ENCODE results near the gene ELMO2. TPM values are rescaled to one million over a fixed set of nuclear protein-coding genes. Genes with fewer than 3 reads are reported as not detected.

Gene ELMO2
- total and polyA plus RNA-seq, 2 of the 4 experiments (the other 2 are of a cell fraction) = 29.2 to 52.7 TPM

DNA sequence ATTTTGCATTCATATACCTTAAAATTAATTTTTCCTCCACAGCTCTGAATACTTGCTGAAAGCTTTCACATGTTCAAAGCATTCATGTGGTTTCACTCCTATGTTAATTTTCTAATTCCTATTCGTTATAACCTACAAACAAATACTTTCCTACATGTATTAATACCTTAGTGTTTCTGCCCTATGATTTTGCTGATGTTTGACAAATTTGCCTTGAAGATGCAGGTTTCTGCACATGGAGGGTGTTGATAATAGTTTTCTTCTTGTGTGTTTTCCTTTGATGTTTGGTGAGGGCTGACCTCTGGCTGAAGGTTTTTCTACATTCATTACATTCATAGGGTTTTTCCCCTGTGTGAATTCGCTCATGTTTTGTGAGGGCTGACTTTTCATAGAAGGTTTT lies 49.3 kb upstream of the ELMO2 start:
- intact Hi-C loops (cut with micrococcal nuclease) = no loop called here
- H4K91ac ChIP-seq (ENCODE audit: insufficient read depth, low read depth, low read length) = no peak overlapping the region
- no peak overlapping the region for H3K4me2 ChIP-seq (ENCODE audit: low read depth, low read length)
- BruUV-seq (replicated peaks) = no TSS peak
- no peak overlapping the region for H2BK15ac ChIP-seq (ENCODE audit: low read depth, low read length)
- no peak overlapping the region for H2BK120ac ChIP-seq (ENCODE audit: low read depth, low read length)
- no peak overlapping the region for H2AK5ac ChIP-seq (ENCODE audit: low read depth, low read length)
- H4K20me1 ChIP-seq (ENCODE audit: insufficient read depth, low read length) = no peaks in the 10 kb centered on the region
- in situ Hi-C loops (cut with MboI; ENCODE audit: low sequenced_read_pairs) = no loop called here
- no peak overlapping the region for H2BK20ac ChIP-seq (ENCODE audit: low read depth, low read length)
- no peak overlapping the region for H2BK5ac ChIP-seq (ENCODE audit: low read depth, low read length, poor library complexity, severe bottlenecking)
- peaks cover 3% of the 10 kb centered on the region; the same call in 1 of the 2 replicates for H3K9me3 ChIP-seq (ENCODE audit: control insufficient read depth, insufficient read depth, low read length)
- no peaks in the 10 kb centered on the region for H3K9me1 ChIP-seq (ENCODE audit: insufficient read depth, low read length)
- dilution Hi-C loops (cut with HindIII; ENCODE audit: low sequenced_read_pairs, unreplicated experiment) = no loop called here
- H3K4me1 ChIP-seq (ENCODE audit: control insufficient read depth, insufficient read depth, low read length) = no peaks in the 10 kb centered on the region
- H3K36me3 ChIP-seq (ENCODE audit: control insufficient read depth, insufficient read depth, low read length) = no peaks in the 10 kb centered on the region
- no peak overlapping the region for H3K18ac ChIP-seq (ENCODE audit: low read depth, low read length)
- no peak overlapping the region for H3K14ac ChIP-seq (replicated peaks; ENCODE audit: low read depth, low read length)
- no peak overlapping the region for H4K5ac ChIP-seq (ENCODE audit: low read depth, low read length)
- no peak overlapping the region for H4K8ac ChIP-seq (ENCODE audit: low read depth in 2 of 2, low read length in 2 of 2)
- H2AK9ac ChIP-seq (replicated peaks; ENCODE audit: low read depth, low read length, poor library complexity) = no peak overlapping the region
- peaks cover 12% of the 10 kb centered on the region for H3K27me3 ChIP-seq (ENCODE audit: control insufficient read depth, insufficient read depth, low read length)
- H3K79me1 ChIP-seq (ENCODE audit: low read depth in 1 of 2, low read length in 2 of 2) = no peaks in the 10 kb centered on the region
- H3K23ac ChIP-seq (ENCODE audit: low read depth, low read length) = no peak overlapping the region
- DNase-seq = no peak
- no peak overlapping the region for H3K4me3 ChIP-seq (ENCODE audit: insufficient read depth, low read depth, low read length)
- no CpG with 5 or more reads among the region's 2 CpGs for WGBS, 2 experiments (ENCODE audit: extremely low coverage in 2 of 2, insufficient read length in 1 of 2)
- CTCF ChIA-PET = no interaction called here
- H2AFZ ChIP-seq (replicated peaks; ENCODE audit: low read length, poor library complexity) = no peak overlapping the region
- no peak overlapping the region for H3K27ac ChIP-seq (ENCODE audit: insufficient read depth, low read length)
- TF ChIP-seq POLR2A (IDR thresholded peaks at IDR 0.05; ENCODE audit: low read depth, low read length) = no peak
- POLR2A ChIA-PET (ENCODE audit: unreplicated experiment) = no interaction called here
- H3K4ac ChIP-seq (ENCODE audit: low read depth, low read length) = no peak overlapping the region
- no peak overlapping the region for H3K56ac ChIP-seq (ENCODE audit: extremely low read depth, insufficient read depth, low read length)
- no peak overlapping the region for H3K9ac ChIP-seq (ENCODE audit: low read depth, low read length)
- no peak for ATAC-seq (ENCODE audit: low read depth)
